Heart left ventricle (tissue), 16 donors: Measurements from ENCODE around the gene LRBA. TPM values are rescaled to one million over a fixed set of nuclear protein-coding genes. Genes with fewer than 3 reads are reported as not detected.
A peak's percentile ranks its signal among the peaks of the same experiment; 100 is the strongest.

ENCODE experiments used
- ATAC-seq, 4 donors: fragments of 200-7000 bp; cut with Tn5 transposase; one replicate each; pipeline ENCODE4 v1.9.1; 2020 to 2022; ENCODE audit warnings: moderate library complexity in 4 of 4, mild to moderate bottlenecking in 3 of 4, moderate number of reproducible peaks in 1 of 4
- DNase-seq, 5 donors: peaks; one replicate each; pipeline ENCODE4 v3.0.0-alpha.2; 2020
- H3K27ac ChIP-seq, 12 donors: fragments of 200-600 bp; sonication (generic) in 4 of 12; one replicate each; pipeline versions ENCODE4 v1.5.0 to v1.8.0; 2016 to 2022; ENCODE audit warnings: mild to moderate bottlenecking in 2 of 12
- H3K27me3 ChIP-seq, 9 donors: fragments of 200-600 bp; sonication (generic) in 2 of 9; one replicate each; pipeline versions ENCODE4 v1.5.1 to v1.8.0; 2016 to 2022; ENCODE audit warnings: mild to moderate bottlenecking in 3 of 9
- H3K36me3 ChIP-seq, 9 donors: fragments of 200-600 bp; sonication (generic) in 2 of 9; one replicate each; pipeline versions ENCODE4 v1.5.0 to v1.8.0; 2018 to 2022; ENCODE audit warnings: mild to moderate bottlenecking in 2 of 9
- H3K4me1 ChIP-seq, 12 donors: fragments of 200-600 bp; sonication (generic) in 4 of 12; one replicate each; pipeline versions ENCODE4 v1.5.0 to v1.8.0; 2016 to 2022; ENCODE audit warnings: mild to moderate bottlenecking in 3 of 12
- H3K4me3 ChIP-seq, 12 donors: fragments of 200-600 bp; sonication (generic) in 4 of 12; one replicate each; pipeline versions ENCODE4 v1.5.0 to v1.8.0; 2017 to 2022; ENCODE audit warnings: mild to moderate bottlenecking in 9 of 12, moderate library complexity in 4 of 12
- H3K9me3 ChIP-seq, 12 donors: fragments of 200-600 bp; sonication (generic) in 4 of 12; one replicate each; pipeline versions ENCODE4 v1.5.0 to v1.8.0; 2016 to 2022; ENCODE audit warnings: mild to moderate bottlenecking in 1 of 12
- POLR2A ChIP-seq, 2 donors: fragments of 450-650 bp; IDR thresholded peaks; one replicate each; pipeline ENCODE4 v1.6.1; 2017; ENCODE audit warnings: antibody characterized with exemption in 2 of 2, mild to moderate bottlenecking in 2 of 2, moderate library complexity in 2 of 2
- WGBS, 4 donors: extraction: QIAGEN DNeasy Blood & Tissue Kit in 2 of 4; methylation state at CpG; one replicate each; pipeline versions ENCODE4 v1.1.5 to v1.1.7; 2013 to 2018; 5-methylcytosine and 5-hydroxymethylcytosine counted together
- intact Hi-C, 10 donors: fragments of 100-400 bp; cut with DNase I; formaldehyde crosslinking; loops; one replicate each; pipeline versions ENCODE4 v1.11.1 to v1.14.2; 2022
- polyA plus RNA-seq, 2 donors: library from polyadenylated mRNA; stranded (reverse); fragments of 200-250 nt; gene quantifications; one replicate each; pipeline ENCODE4 v1.2.3, GENCODE V29; 2013
- total RNA-seq, 9 donors: library from RNA; depleted of rRNA in 2 of 9; stranded (reverse); fragments of >200 nt in 2 of 9; fragmentation: NEBNext Ultra II Directional in 3 of 9; extraction: Animal tissue kit (Norgen Biotek cat#: 25700) in 3 of 9; gene quantifications; one replicate each; pipeline versions ENCODE4 v1.1.0 to v1.2.4, GENCODE V29; 2016 to 2023
- TF ChIP-seq, protein P1 (sequence below), 12 donors: fragments of 200-600 bp; sonication (generic) in 4 of 12; IDR thresholded peaks; one replicate each; pipeline versions ENCODE4 v1.5.0 to v1.8.0; 2018 to 2022; ENCODE audit warnings: antibody characterized with exemption in 12 of 12, mild to moderate bottlenecking in 5 of 12
- donor health status: ischemic (EF 13 %, LVEDD 7.1; RV severe dilation, severe dysfunction).
- donor health status: healthy with polysubstance abuse.
- donor health status: DM: no; HTN: yes; CAD: no.
- donor health status: DM: no; HTN: no; CAD: no.
- donor health status: ischemic (EF 25% LVEDD 6.9; RV normal size, moderate dysfunction).
- donor health status: ischemic (EF 25% LVEDD 5.7; RV mildly dilated, moderate dysfunction).
- donor health status: healthy.
- donor health status: DM: yes; HTN: yes; CAD: no.
- donor health status: ischemic (EF 35%, LVEDD 5.7; RV mildly dilated, moderate dysfunction).
- donor health status: nonischemic (EF 11% LVEDD 7.7; RV severe dilation, severe dysfunction).
- donor health status: DM: yes; HTN: yes; CAD: no.
- donor health status: PGD.
- donor health status: ischemic (EF 29% LVEDD 5.4; RV normal size, mild dysfunction).
- donor health status: nonischemic (EF 23%, LVEDD 6.1; RV moderate dilation, normal function).

The LRBA gene
- total and polyA plus RNA-seq, 11 donors: 6.5 to 35.1 (median 22.6) TPM

DNA sequence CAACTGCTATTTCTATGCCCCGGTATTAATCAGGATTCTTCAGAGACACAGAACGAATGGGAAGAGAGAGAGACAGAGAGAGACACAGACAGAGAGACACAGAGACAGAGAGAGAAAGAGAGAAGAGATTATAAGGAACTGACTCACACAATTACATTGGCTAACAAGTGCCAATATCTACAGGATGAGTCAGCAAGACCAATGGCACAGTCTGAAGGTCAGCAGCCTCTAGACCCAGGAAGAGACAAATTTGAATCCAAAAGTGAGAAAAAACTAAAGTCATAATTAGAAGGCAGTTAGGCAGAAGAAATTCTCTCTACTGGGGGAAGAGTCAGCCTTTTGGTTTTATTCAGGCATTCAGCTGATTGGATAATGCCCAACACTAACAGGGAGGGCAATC is 245.8 kb downstream of the LRBA start:
- Histone ChIP-seq H3K4me3 (no peak overlapping the region), H3K27ac (no peak overlapping the region), H3K9me3 (peaks cover 0 to 6% (median 0%) of the 10 kb centered on the region in 12 donors), H3K4me1 (peaks cover 0 to 9% (median 0%) of the 10 kb centered on the region in 12 donors), H3K27me3 (no peaks in the 10 kb centered on the region), H3K36me3 (peaks cover 0 to 5% (median 0%) of the 10 kb centered on the region in 9 donors)
- WGBS, 4 donors: 85 to 97% (median 96%) methylated on average over 2 of the region's 2 CpGs
- no peak for TF ChIP-seq POLR2A (IDR thresholded peaks at IDR 0.05)
- TF ChIP-seq, protein P1, sequence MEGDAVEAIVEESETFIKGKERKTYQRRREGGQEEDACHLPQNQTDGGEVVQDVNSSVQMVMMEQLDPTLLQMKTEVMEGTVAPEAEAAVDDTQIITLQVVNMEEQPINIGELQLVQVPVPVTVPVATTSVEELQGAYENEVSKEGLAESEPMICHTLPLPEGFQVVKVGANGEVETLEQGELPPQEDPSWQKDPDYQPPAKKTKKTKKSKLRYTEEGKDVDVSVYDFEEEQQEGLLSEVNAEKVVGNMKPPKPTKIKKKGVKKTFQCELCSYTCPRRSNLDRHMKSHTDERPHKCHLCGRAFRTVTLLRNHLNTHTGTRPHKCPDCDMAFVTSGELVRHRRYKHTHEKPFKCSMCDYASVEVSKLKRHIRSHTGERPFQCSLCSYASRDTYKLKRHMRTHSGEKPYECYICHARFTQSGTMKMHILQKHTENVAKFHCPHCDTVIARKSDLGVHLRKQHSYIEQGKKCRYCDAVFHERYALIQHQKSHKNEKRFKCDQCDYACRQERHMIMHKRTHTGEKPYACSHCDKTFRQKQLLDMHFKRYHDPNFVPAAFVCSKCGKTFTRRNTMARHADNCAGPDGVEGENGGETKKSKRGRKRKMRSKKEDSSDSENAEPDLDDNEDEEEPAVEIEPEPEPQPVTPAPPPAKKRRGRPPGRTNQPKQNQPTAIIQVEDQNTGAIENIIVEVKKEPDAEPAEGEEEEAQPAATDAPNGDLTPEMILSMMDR (IDR thresholded peaks at IDR 0.05): no peak
- intact Hi-C loops: no loop called here
- peak in 2 of 4 donors; percentile 46 to 63 for ATAC-seq
- DNase-seq: no peak

DNA sequence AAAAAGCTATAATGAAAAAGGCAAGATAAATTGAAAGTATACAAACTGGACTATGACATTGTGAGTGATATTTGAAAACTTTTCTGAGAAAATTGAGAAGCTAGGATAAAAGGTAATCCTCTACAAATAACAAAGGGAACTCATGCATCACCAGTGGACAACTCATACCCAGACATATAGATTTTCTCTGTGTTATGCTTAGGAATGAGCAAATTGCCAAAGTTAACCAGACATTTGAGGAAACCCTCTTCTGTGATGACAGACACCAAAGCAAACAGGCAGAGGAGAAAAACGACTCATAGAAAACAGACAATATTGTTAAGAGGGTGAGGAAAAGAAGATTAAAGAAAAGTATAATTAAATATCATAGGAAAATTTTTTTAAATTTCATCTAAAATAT is 246.6 kb downstream of the LRBA start:
- H3K4me1 ChIP-seq: peaks cover 0 to 7% (median 0%) of the 10 kb centered on the region in 12 donors
- H3K9me3 ChIP-seq: peaks cover 0 to 8% (median 0%) of the 10 kb centered on the region in 12 donors
- H3K27me3 ChIP-seq: no peaks in the 10 kb centered on the region
- H3K36me3 ChIP-seq: peaks cover 0 to 5% (median 0%) of the 10 kb centered on the region in 9 donors
- no peak for ATAC-seq
- 84 to 90% (median 88%) methylated on average over 1 of the region's 1 CpG for WGBS, 4 donors
- intact Hi-C loops: no loop called here
- no peak for DNase-seq
- TF ChIP-seq, protein P1 (IDR thresholded peaks at IDR 0.05): no peak
- no peak for TF ChIP-seq POLR2A (IDR thresholded peaks at IDR 0.05)
- no peak overlapping the region for H3K4me3 ChIP-seq
- no peak overlapping the region for H3K27ac ChIP-seq

DNA sequence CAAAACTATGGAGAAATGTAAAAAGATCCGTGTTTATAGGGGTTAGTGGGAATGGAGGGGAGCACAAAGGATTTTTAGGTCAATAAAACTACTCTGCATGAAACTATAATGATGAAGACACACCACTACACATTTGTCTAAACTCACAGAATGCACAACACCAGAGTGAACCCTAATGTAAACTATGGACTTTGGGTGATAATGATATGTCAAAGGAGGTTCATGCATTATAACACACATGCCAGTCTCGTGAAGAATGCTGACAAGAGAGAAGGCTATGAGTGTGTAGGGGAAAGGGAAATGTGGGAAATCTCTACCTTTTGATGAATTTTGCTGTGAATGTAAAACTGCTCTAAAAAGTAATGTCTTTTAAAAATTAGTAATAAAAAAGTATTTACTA is 249.9 kb downstream of the LRBA start:
- intact Hi-C loops: no loop called here
- Histone ChIP-seq H3K36me3 (no peaks in the 10 kb centered on the region), H3K9me3 (peaks cover 0 to 8% (median 0%) of the 10 kb centered on the region in 12 donors), H3K4me1 (peaks cover 0 to 7% (median 0%) of the 10 kb centered on the region in 12 donors), H3K27ac (no peak overlapping the region), H3K4me3 (no peak overlapping the region), H3K27me3 (no peaks in the 10 kb centered on the region)
- ATAC-seq: no peak
- TF ChIP-seq, protein P1 (IDR thresholded peaks at IDR 0.05): no peak
- TF ChIP-seq POLR2A (IDR thresholded peaks at IDR 0.05): no peak
- no peak for DNase-seq
- 90 to 93% (median 91%) methylated on average over 2 of the region's 2 CpGs for WGBS, 4 donors

DNA sequence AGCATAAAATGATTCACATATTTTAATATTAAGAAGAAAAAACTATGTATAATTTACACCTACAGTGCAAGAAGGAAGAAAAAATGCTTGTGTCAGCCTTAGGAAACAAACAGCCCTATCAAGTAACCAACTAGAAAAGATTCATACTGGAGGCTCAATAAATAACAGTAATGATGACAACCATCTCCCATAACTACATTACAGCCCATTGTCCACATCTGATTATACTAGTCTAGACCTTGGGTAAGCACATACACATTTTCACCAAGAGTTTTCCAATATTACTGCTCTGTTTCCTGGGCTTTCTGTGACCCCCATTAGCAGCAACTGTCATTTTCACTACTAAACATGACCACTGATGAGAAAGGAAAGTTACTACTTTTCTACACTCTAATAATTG is 263.4 kb downstream of the LRBA start:
- Histone ChIP-seq H3K27me3 (no peaks in the 10 kb centered on the region), H3K27ac (no peak overlapping the region), H3K9me3 (no peaks in the 10 kb centered on the region), H3K4me3 (no peak overlapping the region), H3K36me3 (peaks cover 0 to 5% (median 0%) of the 10 kb centered on the region in 9 donors), H3K4me1 (peaks cover 0 to 4% (median 0%) of the 10 kb centered on the region in 12 donors)
- DNase-seq: no peak
- no peak for TF ChIP-seq POLR2A (IDR thresholded peaks at IDR 0.05)
- TF ChIP-seq, protein P1 (IDR thresholded peaks at IDR 0.05): no peak
- intact Hi-C loops: no loop called here
- ATAC-seq: no peak
